ENCODE measurements around the gene IGSF9.

Gene IGSF9

GRCh38 chr1:159973350-159973940 is 28.0 kb upstream of the IGSF9 start:
- H3K4me1 ChIP-seq (ENCODE audit: control extremely low read depth in 1 of 4, control insufficient read depth in 4 of 4, insufficient read depth in 4 of 4, low read length in 3 of 4), result no peaks in the 10 kb centered on the region
- POLR2A ChIA-PET, result no interaction called here
- DNase-seq, result no peak
- no peak overlapping the region for H3K4me3 ChIP-seq (ENCODE audit: control insufficient read depth in 1 of 7, extremely low read depth in 1 of 7, insufficient read depth in 4 of 7, low read depth in 2 of 7, low read length in 6 of 7)
- no peaks in the 10 kb centered on the region for H3K9me3 ChIP-seq (ENCODE audit: control extremely low read depth in 1 of 5, control insufficient read depth in 4 of 5, insufficient read depth in 2 of 5, low read depth in 1 of 5, low read length in 4 of 5)
- H3K27me3 ChIP-seq (replicated peaks in 2 of 5; ENCODE audit: control insufficient read depth in 4 of 5, insufficient read depth in 5 of 5, low read length in 4 of 5), result peaks cover 0 to 19% (median 3%) of the 10 kb centered on the region in 5 experiments
- CTCF ChIA-PET, result interaction anchor here (1.0 to 3.2 kb wide), 2 partner anchors 28 to 33 kb away, joined by 3 to 9 read pairs; partner anchors contain the start of gene IGSF9
- H3K36me3 ChIP-seq (ENCODE audit: control insufficient read depth in 4 of 4, insufficient read depth in 4 of 4, low read length in 3 of 4), result no peaks in the 10 kb centered on the region
- H3K27ac ChIP-seq (ENCODE audit: insufficient read depth in 1 of 2, low read depth in 1 of 2, low read length in 2 of 2, poor library complexity in 1 of 2, severe bottlenecking in 2 of 2), result no peak overlapping the region
- 97% methylated on average over 4 of the region's 6 CpGs for WGBS (ENCODE audit: insufficient coverage)

GRCh38 chr1:159972443-159973205 is 27.2 kb upstream of the IGSF9 start:
- no peak overlapping the region for H3K4me3 ChIP-seq (ENCODE audit: control insufficient read depth in 1 of 7, extremely low read depth in 1 of 7, insufficient read depth in 4 of 7, low read depth in 2 of 7, low read length in 6 of 7)
- no peak for DNase-seq
- no peaks in the 10 kb centered on the region for H3K36me3 ChIP-seq (ENCODE audit: control insufficient read depth in 4 of 4, insufficient read depth in 4 of 4, low read length in 3 of 4)
- CTCF ChIA-PET, result interaction anchor here (0.9 to 3.2 kb wide), 6 partner anchors 27 to 759 kb away, joined by 3 to 9 read pairs (median 3); partner anchors contain the start of gene IGSF9
- H3K9me3 ChIP-seq (ENCODE audit: control extremely low read depth in 1 of 5, control insufficient read depth in 4 of 5, insufficient read depth in 2 of 5, low read depth in 1 of 5, low read length in 4 of 5), result no peaks in the 10 kb centered on the region
- WGBS (ENCODE audit: insufficient coverage), result 97% methylated on average over 6 of the region's 8 CpGs
- POLR2A ChIA-PET, result no interaction called here
- peaks cover 0 to 17% (median 3%) of the 10 kb centered on the region in 5 experiments for H3K27me3 ChIP-seq (replicated peaks in 2 of 5; ENCODE audit: control insufficient read depth in 4 of 5, insufficient read depth in 5 of 5, low read length in 4 of 5)
- H3K27ac ChIP-seq (ENCODE audit: insufficient read depth in 1 of 2, low read depth in 1 of 2, low read length in 2 of 2, poor library complexity in 1 of 2, severe bottlenecking in 2 of 2), result no peak overlapping the region
- no peaks in the 10 kb centered on the region for H3K4me1 ChIP-seq (ENCODE audit: control extremely low read depth in 1 of 4, control insufficient read depth in 4 of 4, insufficient read depth in 4 of 4, low read length in 3 of 4)

GRCh38 chr1:159970932-159971342 is 25.5 kb upstream of the IGSF9 start:
- DNase-seq, result no peak
- CTCF ChIA-PET, result interaction anchor here (1.0 to 1.5 kb wide), 2 partner anchors 25 to 36 kb away, joined by 3 to 4 read pairs; no protein-coding TSS in a partner anchor
- no peaks in the 10 kb centered on the region for H3K4me1 ChIP-seq (ENCODE audit: control extremely low read depth in 1 of 4, control insufficient read depth in 4 of 4, insufficient read depth in 4 of 4, low read length in 3 of 4)
- no peaks in the 10 kb centered on the region for H3K36me3 ChIP-seq (ENCODE audit: control insufficient read depth in 4 of 4, insufficient read depth in 4 of 4, low read length in 3 of 4)
- H3K4me3 ChIP-seq (ENCODE audit: control insufficient read depth in 1 of 7, extremely low read depth in 1 of 7, insufficient read depth in 4 of 7, low read depth in 2 of 7, low read length in 6 of 7), result no peak overlapping the region
- POLR2A ChIA-PET, result no interaction called here
- H3K9me3 ChIP-seq (ENCODE audit: control extremely low read depth in 1 of 5, control insufficient read depth in 4 of 5, insufficient read depth in 2 of 5, low read depth in 1 of 5, low read length in 4 of 5), result no peaks in the 10 kb centered on the region
- 97% methylated on average over 6 of the region's 9 CpGs for WGBS (ENCODE audit: insufficient coverage)
- H3K27me3 ChIP-seq (replicated peaks in 2 of 5; ENCODE audit: control insufficient read depth in 4 of 5, insufficient read depth in 5 of 5, low read length in 4 of 5), result peaks cover 0 to 11% (median 3%) of the 10 kb centered on the region in 5 experiments
- no peak overlapping the region for H3K27ac ChIP-seq (ENCODE audit: insufficient read depth in 1 of 2, low read depth in 1 of 2, low read length in 2 of 2, poor library complexity in 1 of 2, severe bottlenecking in 2 of 2)

- DNase-seq, result no peak
- Histone ChIP-seq H3K36me3 (ENCODE audit: control insufficient read depth in 4 of 4, insufficient read depth in 4 of 4, low read length in 3 of 4) (no peaks in the 10 kb centered on the region), H3K27ac (ENCODE audit: insufficient read depth in 1 of 2, low read depth in 1 of 2, low read length in 2 of 2, poor library complexity in 1 of 2, severe bottlenecking in 2 of 2) (no peak overlapping the region), H3K4me1 (ENCODE audit: control extremely low read depth in 1 of 4, control insufficient read depth in 4 of 4, insufficient read depth in 4 of 4, low read length in 3 of 4) (no peaks in the 10 kb centered on the region), H3K4me3 (ENCODE audit: control insufficient read depth in 1 of 7, extremely low read depth in 1 of 7, insufficient read depth in 4 of 7, low read depth in 2 of 7, low read length in 6 of 7) (no peak overlapping the region), H3K9me3 (ENCODE audit: control extremely low read depth in 1 of 5, control insufficient read depth in 4 of 5, insufficient read depth in 2 of 5, low read depth in 1 of 5, low read length in 4 of 5) (peaks cover 0 to under 1% (median 0%) of the 10 kb centered on the region in 5 experiments), H3K27me3 (replicated peaks in 2 of 5; ENCODE audit: control insufficient read depth in 4 of 5, insufficient read depth in 5 of 5, low read length in 4 of 5) (peaks cover 0 to 7% (median 0%) of the 10 kb centered on the region in 5 experiments)
- WGBS (ENCODE audit: insufficient coverage), result 100% methylated on average over 3 of the region's 3 CpGs
- CTCF ChIA-PET, result interaction anchor here (0.8 to 1.4 kb wide), 3 partner anchors 10 to 38 kb away, joined by 3 to 5 read pairs (median 3); no protein-coding TSS in a partner anchor
- POLR2A ChIA-PET, result no interaction called here
Observed at GRCh38 chr1:159968901-159969300, 23.5 kb upstream of the IGSF9 start.

GRCh38 chr1:159965263-159965662 is 19.9 kb upstream of the IGSF9 start:
- H3K4me3 ChIP-seq (ENCODE audit: control insufficient read depth in 1 of 7, extremely low read depth in 1 of 7, insufficient read depth in 4 of 7, low read depth in 2 of 7, low read length in 6 of 7), result no peak overlapping the region
- WGBS (ENCODE audit: insufficient coverage), result 100% methylated on average over 1 of the region's 2 CpGs

GRCh38 chr1:159964144-159964543 is 18.7 kb upstream of the IGSF9 start:
- Histone ChIP-seq H3K27ac (ENCODE audit: insufficient read depth in 1 of 2, low read depth in 1 of 2, low read length in 2 of 2, poor library complexity in 1 of 2, severe bottlenecking in 2 of 2) (no peak overlapping the region), H3K4me3 (ENCODE audit: control insufficient read depth in 1 of 7, extremely low read depth in 1 of 7, insufficient read depth in 4 of 7, low read depth in 2 of 7, low read length in 6 of 7) (no peak overlapping the region), H3K4me1 (ENCODE audit: control extremely low read depth in 1 of 4, control insufficient read depth in 4 of 4, insufficient read depth in 4 of 4, low read length in 3 of 4) (no peaks in the 10 kb centered on the region), H3K9me3 (ENCODE audit: control extremely low read depth in 1 of 5, control insufficient read depth in 4 of 5, insufficient read depth in 2 of 5, low read depth in 1 of 5, low read length in 4 of 5) (peaks cover 0 to 1% (median 0%) of the 10 kb centered on the region in 5 experiments), H3K36me3 (ENCODE audit: control insufficient read depth in 4 of 4, insufficient read depth in 4 of 4, low read length in 3 of 4) (no peaks in the 10 kb centered on the region), H3K27me3 (replicated peaks in 2 of 5; ENCODE audit: control insufficient read depth in 4 of 5, insufficient read depth in 5 of 5, low read length in 4 of 5) (peaks cover 0 to 8% (median 0%) of the 10 kb centered on the region in 5 experiments)
- no peak for DNase-seq
- ChIA-PET CTCF (interaction anchor here (0.8 to 1.3 kb wide), 2 partner anchors 42 to 52 kb away, joined by 3 read pairs; no protein-coding TSS in a partner anchor), POLR2A (no interaction called here)
- WGBS (ENCODE audit: insufficient coverage), result 71% methylated on average over 2 of the region's 3 CpGs

More at GRCh38 chr1:159965263-159965662, 19.9 kb upstream of the IGSF9 start:
- H3K27me3 ChIP-seq (replicated peaks in 2 of 5; ENCODE audit: control insufficient read depth in 4 of 5, insufficient read depth in 5 of 5, low read length in 4 of 5), result peaks cover 0 to 8% (median 0%) of the 10 kb centered on the region in 5 experiments
- POLR2A ChIA-PET, result no interaction called here
- H3K4me1 ChIP-seq (ENCODE audit: control extremely low read depth in 1 of 4, control insufficient read depth in 4 of 4, insufficient read depth in 4 of 4, low read length in 3 of 4), result no peaks in the 10 kb centered on the region
- H3K36me3 ChIP-seq (ENCODE audit: control insufficient read depth in 4 of 4, insufficient read depth in 4 of 4, low read length in 3 of 4), result no peaks in the 10 kb centered on the region
- peaks cover 0 to 1% (median 0%) of the 10 kb centered on the region in 5 experiments for H3K9me3 ChIP-seq (ENCODE audit: control extremely low read depth in 1 of 5, control insufficient read depth in 4 of 5, insufficient read depth in 2 of 5, low read depth in 1 of 5, low read length in 4 of 5)
- H3K27ac ChIP-seq (ENCODE audit: insufficient read depth in 1 of 2, low read depth in 1 of 2, low read length in 2 of 2, poor library complexity in 1 of 2, severe bottlenecking in 2 of 2), result no peak overlapping the region
- DNase-seq, result no peak
- CTCF ChIA-PET, result no interaction called here

GRCh38 chr1:159962176-159962575 is 16.8 kb upstream of the IGSF9 start:
- ChIA-PET POLR2A (no interaction called here), CTCF (no interaction called here)
- Histone ChIP-seq H3K9me3 (ENCODE audit: control extremely low read depth in 1 of 5, control insufficient read depth in 4 of 5, insufficient read depth in 2 of 5, low read depth in 1 of 5, low read length in 4 of 5) (peaks cover 0 to 1% (median 0%) of the 10 kb centered on the region in 5 experiments), H3K4me3 (ENCODE audit: control insufficient read depth in 1 of 7, extremely low read depth in 1 of 7, insufficient read depth in 4 of 7, low read depth in 2 of 7, low read length in 6 of 7) (no peak overlapping the region), H3K27me3 (replicated peaks in 2 of 5; ENCODE audit: control insufficient read depth in 4 of 5, insufficient read depth in 5 of 5, low read length in 4 of 5) (peaks cover 0 to 6% (median 0%) of the 10 kb centered on the region in 5 experiments), H3K36me3 (ENCODE audit: control insufficient read depth in 4 of 4, insufficient read depth in 4 of 4, low read length in 3 of 4) (no peaks in the 10 kb centered on the region), H3K4me1 (ENCODE audit: control extremely low read depth in 1 of 4, control insufficient read depth in 4 of 4, insufficient read depth in 4 of 4, low read length in 3 of 4) (no peaks in the 10 kb centered on the region), H3K27ac (ENCODE audit: insufficient read depth in 1 of 2, low read depth in 1 of 2, low read length in 2 of 2, poor library complexity in 1 of 2, severe bottlenecking in 2 of 2) (no peak overlapping the region)
- DNase-seq, result no peak
- 100% methylated on average over 3 of the region's 11 CpGs for WGBS (ENCODE audit: insufficient coverage)

All from common myeloid progenitor, CD34-positive (primary cell).